ENCODE results near the gene NES. TPM values are rescaled to one million over a fixed set of nuclear protein-coding genes. Genes with fewer than 3 reads are reported as not detected.

The NES gene
- total and polyA plus RNA-seq, 2 experiments from 2014 or later: 3.6 to 13.8 TPM

DNA sequence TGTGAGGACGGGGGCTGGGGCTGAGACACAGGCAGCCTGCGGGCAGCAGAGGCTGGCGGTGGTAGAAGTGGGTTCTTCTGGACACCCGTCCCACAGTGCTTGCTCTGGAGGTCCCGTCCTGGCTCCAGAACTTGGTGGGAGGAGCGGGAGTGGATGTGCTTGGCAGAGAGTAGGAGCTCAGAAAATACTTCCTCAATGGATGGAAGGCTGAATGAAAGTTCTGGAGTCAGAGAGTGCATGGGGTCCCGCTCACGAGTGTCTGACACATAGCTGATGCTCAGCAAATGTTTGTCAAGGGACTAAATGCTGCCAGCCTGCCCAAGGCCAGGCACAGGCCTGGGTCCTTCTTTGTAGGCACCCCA is 13.4 kb upstream of the NES start:
- Histone ChIP-seq H3K36me3 (replicated peaks; ENCODE audit: insufficient read depth, low read depth) (no peaks in the 10 kb centered on the region), H3K79me2 (peaks cover 5% of the 10 kb centered on the region), H2AFZ (no peak overlapping the region), H3K9me2 (replicated peaks; ENCODE audit: insufficient read depth) (no peaks in the 10 kb centered on the region), H3K27me3 (no peaks in the 10 kb centered on the region), H3K27ac (peak overlapping the region; percentile 96), H3K4me1 (ENCODE audit: insufficient read depth) (peaks cover 54% of the 10 kb centered on the region), H3K4me3 (no peak overlapping the region), H3K9me3 (ENCODE audit: low read depth) (no peaks in the 10 kb centered on the region), H4K20me1 (ENCODE audit: insufficient read depth, poor library complexity, severe bottlenecking) (no peaks in the 10 kb centered on the region), H3K4me2 (peak overlapping the region; percentile 75)
- TF ChIP-seq EZH2phosphoT487 (IDR thresholded peaks at IDR 0.05; ENCODE audit: low read depth, severe bottlenecking, unreplicated experiment): no peak
- TF ChIP-seq, protein P1, sequence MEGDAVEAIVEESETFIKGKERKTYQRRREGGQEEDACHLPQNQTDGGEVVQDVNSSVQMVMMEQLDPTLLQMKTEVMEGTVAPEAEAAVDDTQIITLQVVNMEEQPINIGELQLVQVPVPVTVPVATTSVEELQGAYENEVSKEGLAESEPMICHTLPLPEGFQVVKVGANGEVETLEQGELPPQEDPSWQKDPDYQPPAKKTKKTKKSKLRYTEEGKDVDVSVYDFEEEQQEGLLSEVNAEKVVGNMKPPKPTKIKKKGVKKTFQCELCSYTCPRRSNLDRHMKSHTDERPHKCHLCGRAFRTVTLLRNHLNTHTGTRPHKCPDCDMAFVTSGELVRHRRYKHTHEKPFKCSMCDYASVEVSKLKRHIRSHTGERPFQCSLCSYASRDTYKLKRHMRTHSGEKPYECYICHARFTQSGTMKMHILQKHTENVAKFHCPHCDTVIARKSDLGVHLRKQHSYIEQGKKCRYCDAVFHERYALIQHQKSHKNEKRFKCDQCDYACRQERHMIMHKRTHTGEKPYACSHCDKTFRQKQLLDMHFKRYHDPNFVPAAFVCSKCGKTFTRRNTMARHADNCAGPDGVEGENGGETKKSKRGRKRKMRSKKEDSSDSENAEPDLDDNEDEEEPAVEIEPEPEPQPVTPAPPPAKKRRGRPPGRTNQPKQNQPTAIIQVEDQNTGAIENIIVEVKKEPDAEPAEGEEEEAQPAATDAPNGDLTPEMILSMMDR (IDR thresholded peaks at IDR 0.05; ENCODE audit: poor library complexity): no peak
- no peak for TF ChIP-seq EZH2 (IDR thresholded peaks at IDR 0.05; ENCODE audit: borderline replicate concordance)
- WGBS (ENCODE audit: low lambda C conversion rate, missing lambda C conversion rate): 70% methylated on average over 8 of the region's 8 CpGs
- no peak for DNase-seq (ENCODE audit: low spot score)

GRCh38 chr1:156689953-156690674 is 12.9 kb upstream of the NES start:
- peak; percentile 75 for DNase-seq (ENCODE audit: low spot score)
- Histone ChIP-seq H3K27ac (peak overlapping the region; percentile 96), H3K27me3 (no peaks in the 10 kb centered on the region), H3K9me3 (ENCODE audit: low read depth) (no peaks in the 10 kb centered on the region), H3K9me2 (replicated peaks; ENCODE audit: insufficient read depth) (no peaks in the 10 kb centered on the region), H4K20me1 (ENCODE audit: insufficient read depth, poor library complexity, severe bottlenecking) (no peaks in the 10 kb centered on the region), H3K36me3 (replicated peaks; ENCODE audit: insufficient read depth, low read depth) (no peaks in the 10 kb centered on the region), H3K4me1 (ENCODE audit: insufficient read depth) (peaks cover 54% of the 10 kb centered on the region), H3K4me3 (no peak overlapping the region), H3K79me2 (peaks cover 5% of the 10 kb centered on the region), H3K4me2 (peak overlapping the region; percentile 75), H2AFZ (no peak overlapping the region)
- TF ChIP-seq, protein P1 (IDR thresholded peaks at IDR 0.05; ENCODE audit: poor library complexity): no peak
- TF ChIP-seq EZH2 (IDR thresholded peaks at IDR 0.05; ENCODE audit: borderline replicate concordance) (no peak), EZH2phosphoT487 (IDR thresholded peaks at IDR 0.05; ENCODE audit: low read depth, severe bottlenecking, unreplicated experiment) (no peak)
- WGBS (ENCODE audit: low lambda C conversion rate, missing lambda C conversion rate): 25% methylated on average over 9 of the region's 10 CpGs

- Histone ChIP-seq H3K4me1 (ENCODE audit: insufficient read depth) (peaks cover 47% of the 10 kb centered on the region), H3K9me3 (ENCODE audit: low read depth) (no peaks in the 10 kb centered on the region), H3K4me3 (no peak overlapping the region), H2AFZ (peak overlapping the region; percentile 46), H3K9me2 (replicated peaks; ENCODE audit: insufficient read depth) (no peaks in the 10 kb centered on the region), H3K36me3 (replicated peaks; ENCODE audit: insufficient read depth, low read depth) (no peaks in the 10 kb centered on the region), H3K4me2 (peak overlapping the region; percentile 75), H3K27me3 (no peaks in the 10 kb centered on the region), H4K20me1 (ENCODE audit: insufficient read depth, poor library complexity, severe bottlenecking) (no peaks in the 10 kb centered on the region), H3K79me2 (peaks cover 5% of the 10 kb centered on the region), H3K27ac (peak overlapping the region; percentile 96)
- DNase-seq (ENCODE audit: low spot score): peak; percentile 93
- TF ChIP-seq, protein P1 (IDR thresholded peaks at IDR 0.05; ENCODE audit: poor library complexity): peak; percentile 96
- no peak for TF ChIP-seq EZH2phosphoT487 (IDR thresholded peaks at IDR 0.05; ENCODE audit: low read depth, severe bottlenecking, unreplicated experiment)
- WGBS (ENCODE audit: low lambda C conversion rate, missing lambda C conversion rate): under 1% methylated on average over 23 of the region's 23 CpGs
Measured at GRCh38 chr1:156689035-156689952, 12.1 kb upstream of the NES start.
